Measurements from ENCODE around the gene ZNF717. TPM values are rescaled to one million over a fixed set of nuclear protein-coding genes. Genes with fewer than 3 reads are reported as not detected.
"Not testable (repeated sequence)": the region's sequence is repeated elsewhere in the genome, so short reads cannot be mapped to it uniquely, and the experiment has no call there.

The ZNF717 gene
- polyA plus RNA-seq, 1 of the 3 experiments (the other 2 are of a cell fraction), result 9.9 TPM

- Histone ChIP-seq H3K27me3 (ENCODE audit: insufficient read depth) (no peaks in the 10 kb centered on the region), H4K20me1 (ENCODE audit: insufficient read depth) (no peaks in the 10 kb centered on the region), H3K9me2 (no peaks in the 10 kb centered on the region), H3K36me3 (replicated peaks in 1 of 2; ENCODE audit: control insufficient read depth in 1 of 2, insufficient read depth in 2 of 2, low read length in 1 of 2) (peaks cover 18 to 20% of the 10 kb centered on the region in 2 experiments), H3F3A (replicated peaks; ENCODE audit: insufficient read depth) (no peaks in the 10 kb centered on the region), H2AFZ (ENCODE audit: low read depth) (no peak overlapping the region), H3K9me3 (no peaks in the 10 kb centered on the region), H3K4me2 (no peak overlapping the region), H3K9ac (no peak overlapping the region), H3K4me3 (ENCODE audit: low read depth in 2 of 2, low read length in 1 of 2) (no peak overlapping the region; a peak in 1 of 4 replicates), H3K27ac (ENCODE audit: low read depth in 2 of 2, low read length in 1 of 2) (no peak overlapping the region), H3K4me1 (ENCODE audit: control insufficient read depth in 1 of 2, insufficient read depth in 2 of 2, low read depth in 1 of 2, low read length in 1 of 2) (no peaks in the 10 kb centered on the region), H3K79me2 (ENCODE audit: insufficient read depth) (peaks cover 15% of the 10 kb centered on the region; the same call in 1 of the 2 replicates)
- no peak for DNase-seq
- ChIA-PET POLR2A (no interaction called here), CTCF (no interaction called here)
- TF ChIP-seq POLR2AphosphoS5 (IDR thresholded peaks at IDR 0.05; ENCODE audit: low read depth, low read length) (no peak), SMC3 (IDR thresholded peaks at IDR 0.05; ENCODE audit: low read depth, low read length) (no peak), RCOR1 (IDR thresholded peaks at IDR 0.05; ENCODE audit: low read length) (no peak), EZH2phosphoT487 (IDR thresholded peaks at IDR 0.05; ENCODE audit: borderline replicate concordance, low read depth) (no peak), TCF12 (IDR thresholded peaks at IDR 0.05) (no peak), NFIC (IDR thresholded peaks at IDR 0.05; ENCODE audit: borderline replicate concordance) (no peak)
- TF ChIP-seq, protein P1, sequence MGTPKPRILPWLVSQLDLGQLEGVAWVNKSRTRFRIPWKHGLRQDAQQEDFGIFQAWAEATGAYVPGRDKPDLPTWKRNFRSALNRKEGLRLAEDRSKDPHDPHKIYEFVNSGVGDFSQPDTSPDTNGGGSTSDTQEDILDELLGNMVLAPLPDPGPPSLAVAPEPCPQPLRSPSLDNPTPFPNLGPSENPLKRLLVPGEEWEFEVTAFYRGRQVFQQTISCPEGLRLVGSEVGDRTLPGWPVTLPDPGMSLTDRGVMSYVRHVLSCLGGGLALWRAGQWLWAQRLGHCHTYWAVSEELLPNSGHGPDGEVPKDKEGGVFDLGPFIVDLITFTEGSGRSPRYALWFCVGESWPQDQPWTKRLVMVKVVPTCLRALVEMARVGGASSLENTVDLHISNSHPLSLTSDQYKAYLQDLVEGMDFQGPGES (IDR thresholded peaks at IDR 0.05; ENCODE audit: low read depth, low read length), result no peak
- WGBS (ENCODE audit: low lambda C conversion rate), result 91% methylated on average over 15 of the region's 16 CpGs
Observed at GRCh38 chr3:75782506-75782905, 2.8 kb downstream of the ZNF717 start.

DNA sequence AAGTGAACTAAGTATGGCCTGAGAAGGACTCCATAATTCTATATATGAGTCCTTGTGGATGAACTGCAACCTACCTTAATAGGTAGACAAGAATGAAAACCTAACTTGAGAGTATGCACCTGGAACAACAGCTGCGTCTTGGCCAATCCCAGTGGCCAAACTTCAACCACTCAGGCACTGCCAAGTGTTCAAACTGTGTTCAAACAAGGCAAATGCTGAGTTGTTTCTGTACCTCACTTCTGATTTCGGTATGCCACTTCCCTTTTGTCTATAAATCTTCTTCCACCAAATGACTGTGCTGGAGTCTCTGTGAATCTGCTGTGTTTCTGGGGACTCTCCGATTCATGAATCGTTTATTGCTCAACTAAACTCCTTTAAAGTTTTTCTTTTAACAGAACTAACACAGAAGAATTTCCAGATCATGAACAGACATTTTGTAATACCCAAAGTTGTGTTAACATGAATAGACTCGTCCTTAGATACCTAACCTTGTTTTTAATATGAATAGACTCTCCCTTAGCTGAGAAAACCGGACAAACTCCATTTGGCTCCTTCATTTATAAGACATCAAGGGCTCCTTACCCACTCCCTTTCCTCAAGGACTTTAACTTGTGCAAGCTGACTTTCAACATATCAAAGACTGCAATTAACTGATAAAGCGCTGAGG, 4.1 kb downstream of the ZNF717 start:
- Histone ChIP-seq H3K4me1 (ENCODE audit: control insufficient read depth in 1 of 2, insufficient read depth in 2 of 2, low read depth in 1 of 2, low read length in 1 of 2) (no peaks in the 10 kb centered on the region), H3K9me3 (no peaks in the 10 kb centered on the region), H3K27ac (ENCODE audit: low read depth in 2 of 2, low read length in 1 of 2) (no peak overlapping the region), H3F3A (replicated peaks; ENCODE audit: insufficient read depth) (no peaks in the 10 kb centered on the region), H4K20me1 (ENCODE audit: insufficient read depth) (no peaks in the 10 kb centered on the region), H2AFZ (ENCODE audit: low read depth) (no peak overlapping the region), H3K9ac (no peak overlapping the region), H3K9me2 (no peaks in the 10 kb centered on the region), H3K36me3 (replicated peaks in 1 of 2; ENCODE audit: control insufficient read depth in 1 of 2, insufficient read depth in 2 of 2, low read length in 1 of 2) (peaks cover 18 to 24% of the 10 kb centered on the region in 2 experiments), H3K79me2 (ENCODE audit: insufficient read depth) (peaks cover 16% of the 10 kb centered on the region; the same call in 1 of the 2 replicates), H3K4me2 (no peak overlapping the region), H3K4me3 (ENCODE audit: low read depth in 2 of 2, low read length in 1 of 2) (no peak overlapping the region), H3K27me3 (ENCODE audit: insufficient read depth) (no peaks in the 10 kb centered on the region)
- CTCF ChIA-PET, result no interaction called here
- POLR2A ChIA-PET, result no interaction called here
- WGBS (ENCODE audit: low lambda C conversion rate), result 82% methylated on average over 7 of the region's 7 CpGs
- no peak for DNase-seq
- no peak for TF ChIP-seq YY1 (IDR thresholded peaks at IDR 0.05; ENCODE audit: low read depth)
- no peak for TF ChIP-seq NFIC (IDR thresholded peaks at IDR 0.05; ENCODE audit: borderline replicate concordance)
- no peak for TF ChIP-seq GABPA (IDR thresholded peaks at IDR 0.05; ENCODE audit: low read depth)
- TF ChIP-seq SMC3 (IDR thresholded peaks at IDR 0.05; ENCODE audit: low read depth, low read length), result no peak
- TF ChIP-seq TEAD4 (IDR thresholded peaks at IDR 0.05; ENCODE audit: borderline replicate concordance, insufficient read depth), result no peak
- TF ChIP-seq, protein P2, sequence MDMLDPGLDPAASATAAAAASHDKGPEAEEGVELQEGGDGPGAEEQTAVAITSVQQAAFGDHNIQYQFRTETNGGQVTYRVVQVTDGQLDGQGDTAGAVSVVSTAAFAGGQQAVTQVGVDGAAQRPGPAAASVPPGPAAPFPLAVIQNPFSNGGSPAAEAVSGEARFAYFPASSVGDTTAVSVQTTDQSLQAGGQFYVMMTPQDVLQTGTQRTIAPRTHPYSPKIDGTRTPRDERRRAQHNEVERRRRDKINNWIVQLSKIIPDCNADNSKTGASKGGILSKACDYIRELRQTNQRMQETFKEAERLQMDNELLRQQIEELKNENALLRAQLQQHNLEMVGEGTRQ (IDR thresholded peaks at IDR 0.05; ENCODE audit: borderline replicate concordance, low read depth, low read length), result no peak
- TF ChIP-seq EZH2phosphoT487 (IDR thresholded peaks at IDR 0.05; ENCODE audit: borderline replicate concordance, low read depth), result no peak
- no peak for TF ChIP-seq JUND (IDR thresholded peaks at IDR 0.05)
- TF ChIP-seq RCOR1 (IDR thresholded peaks at IDR 0.05; ENCODE audit: low read length), result no peak
- TF ChIP-seq EP300 (IDR thresholded peaks at IDR 0.05; ENCODE audit: borderline replicate concordance in 1 of 2, low read depth in 1 of 2, low read length in 1 of 2), result no peak

DNA sequence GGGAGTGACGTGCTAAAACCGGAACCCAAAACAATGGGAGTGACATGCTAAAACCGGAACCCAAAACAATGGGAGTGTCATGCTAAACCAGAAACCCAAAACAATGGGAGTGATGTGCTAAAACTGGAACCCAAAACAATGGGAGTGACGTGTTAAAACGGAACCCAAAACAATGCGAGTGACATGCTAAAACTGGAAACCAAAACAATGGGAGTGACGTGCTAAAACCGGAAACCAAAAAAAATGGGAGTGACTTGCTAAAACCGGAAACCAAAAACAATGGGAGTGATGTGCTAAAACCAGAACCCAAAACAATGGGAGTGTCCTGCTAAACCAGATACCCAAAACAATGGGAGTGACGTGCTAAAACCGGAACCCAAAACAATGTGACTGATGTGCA, 7.6 kb downstream of the ZNF717 start:
- H3K79me2 ChIP-seq (ENCODE audit: insufficient read depth), result peaks cover 13% of the 10 kb centered on the region
- H3F3A ChIP-seq (replicated peaks; ENCODE audit: insufficient read depth); H4K20me1 ChIP-seq (ENCODE audit: insufficient read depth); H2AFZ ChIP-seq (ENCODE audit: low read depth); H3K4me2 ChIP-seq; H3K27ac ChIP-seq (ENCODE audit: low read depth in 2 of 2, low read length in 1 of 2); H3K9me3 ChIP-seq; H3K4me3 ChIP-seq (ENCODE audit: low read depth in 2 of 2, low read length in 1 of 2); CTCF ChIA-PET; DNase-seq; H3K9ac ChIP-seq; H3K27me3 ChIP-seq (ENCODE audit: insufficient read depth); H3K4me1 ChIP-seq (ENCODE audit: control insufficient read depth in 1 of 2, insufficient read depth in 2 of 2, low read depth in 1 of 2, low read length in 1 of 2); H3K9me2 ChIP-seq; POLR2A ChIA-PET: not testable (repeated sequence)
- 93% methylated on average over 11 of the region's 11 CpGs for WGBS (ENCODE audit: low lambda C conversion rate)
- peaks cover 22% of the 10 kb centered on the region in 2 experiments for H3K36me3 ChIP-seq (replicated peaks in 1 of 2; ENCODE audit: control insufficient read depth in 1 of 2, insufficient read depth in 2 of 2, low read length in 1 of 2)

GRCh38 chr3:75771631-75772030, 13.7 kb downstream of the ZNF717 start:
- POLR2A ChIA-PET; H3K27me3 ChIP-seq (ENCODE audit: insufficient read depth); H3K9me2 ChIP-seq; H3K9me3 ChIP-seq; H3K79me2 ChIP-seq (ENCODE audit: insufficient read depth); H3K4me3 ChIP-seq (ENCODE audit: low read depth in 2 of 2, low read length in 1 of 2); H4K20me1 ChIP-seq (ENCODE audit: insufficient read depth); H3K27ac ChIP-seq (ENCODE audit: low read depth in 2 of 2, low read length in 1 of 2); H3K9ac ChIP-seq; H3F3A ChIP-seq (replicated peaks; ENCODE audit: insufficient read depth); H3K4me2 ChIP-seq; CTCF ChIA-PET; H2AFZ ChIP-seq (ENCODE audit: low read depth); DNase-seq; H3K4me1 ChIP-seq (ENCODE audit: control insufficient read depth in 1 of 2, insufficient read depth in 2 of 2, low read depth in 1 of 2, low read length in 1 of 2): not testable (repeated sequence)
- peaks cover 6 to 13% of the 10 kb centered on the region in 2 experiments for H3K36me3 ChIP-seq (replicated peaks in 1 of 2; ENCODE audit: control insufficient read depth in 1 of 2, insufficient read depth in 2 of 2, low read length in 1 of 2)
- 60% methylated on average over 4 of the region's 10 CpGs for WGBS (ENCODE audit: low lambda C conversion rate)
